Measurements from ENCODE around the gene LHFPL2. TPM values are rescaled to one million over a fixed set of nuclear protein-coding genes. Genes with fewer than 3 reads are reported as not detected.

The LHFPL2 gene
- total and polyA plus RNA-seq, 9 of the 15 experiments (the other 6 are each of a cell fraction or from before 2014, with no cell fraction given): 1.0 to 6.6 (median 4.6) TPM

GRCh38 chr5:78659714-78660113 lies 11.1 kb upstream of the LHFPL2 start (continued):
- no peak for TF ChIP-seq ARID3B (CRISPR knock-in tag; IDR thresholded peaks at IDR 0.05; ENCODE audit: borderline replicate concordance)
- no peak for TF ChIP-seq CGGBP1 (CRISPR knock-in tag; IDR thresholded peaks at IDR 0.05)
- TF ChIP-seq SNIP1 (IDR thresholded peaks at IDR 0.05; ENCODE audit: low read depth): no peak
- no peak for TF ChIP-seq ZFPM2 (CRISPR knock-in tag; IDR thresholded peaks at IDR 0.05)
- no peak for TF ChIP-seq THRA (IDR thresholded peaks at IDR 0.05)
- TF ChIP-seq ZNF143 (CRISPR knock-in tag; IDR thresholded peaks at IDR 0.05): no peak
- no peak for TF ChIP-seq SRF (CRISPR knock-in tag; IDR thresholded peaks at IDR 0.05)
- no peak for TF ChIP-seq GABPB1 (CRISPR knock-in tag; IDR thresholded peaks at IDR 0.05)
- no peak for TF ChIP-seq ELK3 (CRISPR knock-in tag; IDR thresholded peaks at IDR 0.05)
- no peak; the same call in 1 of the 2 replicates for TF ChIP-seq NCOA1 (IDR thresholded peaks at IDR 0.05; ENCODE audit: low read depth)
- TF ChIP-seq ZNF280B (CRISPR knock-in tag; IDR thresholded peaks at IDR 0.05): no peak
- peak; percentile 70 for TF ChIP-seq ATF7 (IDR thresholded peaks at IDR 0.05)
- no peak for TF ChIP-seq SRSF1 (IDR thresholded peaks at IDR 0.05; ENCODE audit: low read depth, low read length)
- no peak for TF ChIP-seq ZHX1 (conservative IDR thresholded peaks at IDR 0.05; ENCODE audit: low read length)
- TF ChIP-seq CSDE1 (IDR thresholded peaks at IDR 0.05): no peak
- no peak for TF ChIP-seq ZC3H8 (IDR thresholded peaks at IDR 0.05)
- TF ChIP-seq CHD1 (IDR thresholded peaks at IDR 0.05; ENCODE audit: low read length): no peak
- no peak for TF ChIP-seq ZNF561 (CRISPR knock-in tag; conservative IDR thresholded peaks at IDR 0.05)
- TF ChIP-seq ZNF316 (IDR thresholded peaks at IDR 0.05): peak; percentile 98
- TF ChIP-seq GATA2 (CRISPR knock-in tag; IDR thresholded peaks at IDR 0.05): no peak
- TF ChIP-seq MCM3 (IDR thresholded peaks at IDR 0.05): no peak
- no peak for TF ChIP-seq SAP30 (IDR thresholded peaks at IDR 0.05; ENCODE audit: borderline replicate concordance, insufficient read depth, low read depth, low read length, poor library complexity, severe bottlenecking)
- peak; percentile 18 for TF ChIP-seq SMAD1 (IDR thresholded peaks at IDR 0.05; ENCODE audit: low read depth, low read length, partially characterized antibody)

All from K562 (cell line).